Femur (tissue), 1 donor: ENCODE measurements around the gene SLC38A3.
"Not testable (repeated sequence)": the region's sequence is repeated elsewhere in the genome, so short reads cannot be mapped to it uniquely, and the experiment has no call there.

Experiments used
- DNase-seq: peaks from one replicate; pipeline ENCODE4 v3.0.0-alpha.2; 2017

Gene SLC38A3

DNA sequence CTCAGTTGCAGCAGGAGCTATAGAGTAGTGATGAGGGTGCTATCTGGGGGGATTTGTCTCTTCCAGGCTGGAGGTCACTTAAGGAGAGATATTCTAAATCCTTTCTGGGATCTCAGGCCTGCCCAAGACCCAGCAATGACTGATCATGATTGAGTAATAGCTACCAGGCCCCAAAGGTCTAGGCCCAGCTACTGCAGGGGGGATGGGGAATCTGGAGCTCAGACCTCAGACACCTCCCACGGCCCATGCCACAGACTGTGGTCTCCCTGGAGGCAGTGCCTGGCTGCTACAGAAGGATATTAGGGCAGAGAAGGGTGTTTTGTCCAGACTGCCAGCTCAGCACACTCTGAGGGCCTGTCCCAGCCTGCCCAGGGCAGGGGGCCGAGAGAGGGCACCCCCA, 6.9 kb downstream of the SLC38A3 start:
- no peak for DNase-seq

DNA sequence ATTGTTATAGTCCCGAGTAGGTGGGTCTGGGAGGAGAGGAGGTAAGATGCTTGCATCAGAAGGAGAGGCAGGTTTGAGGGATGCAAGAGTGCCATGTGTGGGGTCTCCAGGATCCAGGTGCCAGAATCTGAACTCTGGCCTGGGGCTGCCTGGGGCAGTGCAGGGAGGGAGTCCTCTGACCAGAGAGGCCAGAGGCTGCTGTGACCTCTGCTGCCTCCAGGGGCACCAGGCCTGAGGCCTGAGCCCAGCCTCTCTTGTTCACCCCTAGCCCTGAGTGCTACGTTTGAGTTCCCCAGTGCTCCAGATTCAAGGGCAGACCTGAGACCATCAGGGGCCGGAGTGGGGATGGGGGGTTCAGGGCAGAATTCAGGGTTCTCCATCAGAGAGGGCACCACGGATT, 7.4 kb downstream of the SLC38A3 start:
- DNase-seq: no peak

DNA sequence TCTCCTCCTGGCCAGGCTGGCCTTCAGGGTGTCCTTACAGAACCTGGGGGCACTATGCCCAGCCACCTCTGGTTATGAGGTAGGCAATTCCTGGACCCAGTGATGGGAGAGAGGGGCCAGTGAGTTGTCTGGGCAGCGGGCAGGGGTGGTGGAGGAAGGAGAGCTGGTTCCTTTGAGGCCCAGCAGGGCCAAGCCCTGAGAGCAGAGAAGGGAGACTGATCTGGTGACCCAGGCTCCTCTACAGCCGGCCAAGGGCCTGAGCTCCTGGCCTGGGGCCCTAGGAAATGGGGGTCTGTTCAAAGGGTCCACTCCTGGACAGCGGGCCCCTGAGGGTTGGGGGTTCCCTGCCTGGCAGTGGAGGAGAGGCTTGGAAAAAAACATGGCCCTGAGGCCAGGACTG, 7.9 kb downstream of the SLC38A3 start:
- no peak for DNase-seq

DNA sequence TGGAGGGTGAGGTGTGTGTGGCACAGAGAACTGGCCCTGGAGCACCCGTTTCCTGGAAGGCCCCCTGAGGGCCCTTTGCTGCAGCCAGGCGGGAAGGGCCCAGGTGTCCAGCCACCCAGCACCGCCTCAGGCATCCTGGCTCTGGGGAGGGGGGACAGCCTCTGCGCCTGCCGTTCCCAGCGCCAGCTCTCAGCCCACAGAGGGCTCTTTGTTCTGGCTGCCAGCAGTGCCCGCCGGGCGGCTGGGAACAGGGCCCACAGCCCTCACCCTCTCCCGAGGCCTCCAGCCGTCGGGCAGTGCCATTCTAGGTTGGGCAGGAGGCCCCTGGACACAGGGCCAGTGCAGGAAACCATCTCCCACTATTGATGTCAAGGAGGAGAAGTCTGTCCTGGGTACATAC, 8.3 kb downstream of the SLC38A3 start:
- peak; percentile 55 for DNase-seq

DNA sequence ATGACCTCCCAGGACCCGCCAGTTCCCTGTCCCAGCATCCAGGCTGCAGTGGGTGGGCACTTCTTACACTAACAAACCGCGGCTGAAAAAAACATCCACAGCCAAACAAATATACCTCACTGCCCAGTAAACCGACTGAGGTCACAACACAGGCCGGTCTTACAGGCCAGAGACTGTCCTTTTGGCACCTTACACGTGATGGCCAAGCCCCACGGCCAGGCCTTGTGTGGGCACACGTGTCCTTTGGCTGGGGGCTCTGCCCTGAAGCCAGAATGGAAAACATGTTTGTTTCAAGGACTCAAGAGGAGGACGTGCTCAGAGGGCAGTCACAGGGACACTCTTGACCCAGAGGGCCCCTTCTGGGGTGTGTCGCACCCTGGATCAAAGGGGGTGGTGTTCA, 9.8 kb downstream of the SLC38A3 start:
- DNase-seq: no peak

DNA sequence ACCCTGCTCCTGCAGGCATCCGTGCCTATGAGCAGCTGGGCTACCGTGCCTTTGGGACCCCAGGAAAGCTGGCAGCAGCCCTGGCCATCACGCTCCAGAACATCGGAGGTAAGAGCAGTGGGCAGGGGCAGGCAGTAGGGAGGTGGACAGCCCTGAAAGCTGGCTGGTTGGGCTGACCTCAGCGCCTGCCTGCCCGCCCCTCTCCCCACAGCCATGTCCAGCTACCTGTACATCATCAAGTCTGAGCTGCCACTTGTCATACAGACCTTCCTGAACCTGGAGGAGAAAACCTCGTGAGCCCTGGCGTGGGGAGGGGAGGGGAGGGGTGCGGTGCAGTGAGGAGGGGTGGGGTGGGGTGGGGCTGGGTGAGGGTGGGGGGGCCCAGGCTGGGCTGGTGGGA, 10.5 kb downstream of the SLC38A3 start:
- DNase-seq: no peak

DNA sequence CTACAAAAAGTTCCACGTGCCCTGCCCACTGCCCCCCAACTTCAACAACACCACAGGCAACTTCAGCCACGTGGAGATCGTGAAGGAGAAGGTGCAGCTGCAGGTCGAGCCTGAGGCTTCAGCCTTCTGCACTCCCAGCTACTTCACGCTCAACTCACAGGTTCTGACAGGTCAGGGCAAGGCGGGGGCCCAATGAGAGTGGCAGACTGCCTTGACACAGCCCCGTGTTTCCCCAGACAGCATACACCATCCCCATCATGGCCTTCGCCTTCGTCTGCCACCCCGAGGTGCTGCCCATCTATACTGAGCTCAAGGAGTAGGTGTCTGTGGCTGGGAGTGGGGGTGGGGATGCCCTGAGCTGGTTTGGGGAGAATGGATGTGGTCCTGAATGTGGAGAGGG, 12.6 kb downstream of the SLC38A3 start:
- no peak for DNase-seq

DNA sequence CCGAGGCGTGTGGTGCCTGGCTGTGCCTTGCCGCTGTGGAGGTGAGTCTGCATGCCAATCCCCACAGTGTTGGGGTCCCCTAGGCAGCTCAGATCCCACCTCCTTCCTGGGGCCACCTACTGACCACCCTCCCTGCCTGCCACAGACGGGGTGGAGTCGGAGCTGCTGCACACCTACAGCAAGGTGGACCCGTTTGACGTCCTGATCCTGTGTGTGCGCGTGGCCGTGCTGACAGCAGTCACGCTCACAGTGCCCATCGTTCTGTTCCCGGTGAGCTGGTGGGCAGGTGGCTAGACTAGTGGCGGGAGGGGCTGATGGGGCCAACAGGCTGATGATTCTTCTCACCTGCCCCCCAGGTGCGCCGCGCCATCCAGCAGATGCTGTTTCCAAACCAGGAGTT, 13.4 kb downstream of the SLC38A3 start:
- DNase-seq: no peak

DNA sequence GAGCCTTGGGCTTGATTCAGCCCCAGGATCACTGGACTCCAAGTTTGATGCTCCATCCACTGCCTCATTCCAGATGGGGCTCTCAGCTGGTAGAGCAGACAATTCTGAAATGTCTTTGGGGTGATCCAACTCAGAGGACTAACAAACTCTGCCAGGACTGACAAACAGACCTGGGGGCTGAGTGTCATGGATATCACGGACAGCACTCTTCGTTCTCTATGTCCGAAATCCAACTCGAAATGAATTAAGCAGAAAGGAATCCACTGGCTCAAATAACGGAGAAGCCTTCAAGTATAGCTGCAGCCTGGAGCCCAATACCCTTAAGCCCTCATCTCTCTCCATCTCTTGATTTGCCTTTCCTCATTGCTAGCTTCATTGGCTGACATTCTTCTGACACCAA, 14.2 kb downstream of the SLC38A3 start:
- no peak for DNase-seq

DNA sequence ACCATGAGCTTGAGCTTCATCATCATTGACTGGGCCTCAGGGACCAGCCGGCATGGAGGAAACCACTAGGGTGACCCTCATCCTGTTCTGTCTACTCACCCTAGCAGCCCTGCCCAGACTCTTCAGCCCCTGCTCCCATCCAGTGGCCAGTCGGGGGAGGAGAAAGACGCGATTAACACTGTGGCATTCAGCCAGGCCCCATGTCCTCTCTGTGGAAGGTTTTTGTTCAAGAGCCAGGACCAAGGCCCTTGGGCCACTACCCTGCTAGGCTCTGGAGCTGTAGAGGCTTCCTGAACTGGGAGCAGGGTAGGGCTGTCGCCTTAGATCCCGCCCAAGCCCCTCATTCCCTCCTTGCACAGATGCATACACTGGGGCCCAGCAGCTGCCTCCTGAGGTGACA, 15.0 kb downstream of the SLC38A3 start:
- no peak for DNase-seq

DNA sequence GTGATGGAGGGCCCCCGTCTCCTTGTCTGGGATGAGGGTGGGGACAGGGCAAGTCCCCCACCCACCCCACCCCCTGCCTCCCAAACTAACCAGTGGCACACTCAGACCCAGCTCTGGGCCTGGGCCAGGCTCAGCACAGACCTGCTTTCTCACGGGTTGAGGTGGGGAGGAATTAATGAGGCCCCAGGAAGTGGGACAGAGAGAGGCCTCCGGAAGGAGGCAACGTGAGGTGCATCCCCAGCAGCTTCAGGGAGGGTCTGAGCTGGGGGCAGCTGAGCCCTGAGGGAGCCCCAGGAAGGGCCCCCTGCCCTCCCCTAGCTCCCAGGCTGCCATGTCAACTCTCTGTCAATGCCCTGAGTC, 16.0 kb downstream of the SLC38A3 start:
- DNase-seq: no peak

DNA sequence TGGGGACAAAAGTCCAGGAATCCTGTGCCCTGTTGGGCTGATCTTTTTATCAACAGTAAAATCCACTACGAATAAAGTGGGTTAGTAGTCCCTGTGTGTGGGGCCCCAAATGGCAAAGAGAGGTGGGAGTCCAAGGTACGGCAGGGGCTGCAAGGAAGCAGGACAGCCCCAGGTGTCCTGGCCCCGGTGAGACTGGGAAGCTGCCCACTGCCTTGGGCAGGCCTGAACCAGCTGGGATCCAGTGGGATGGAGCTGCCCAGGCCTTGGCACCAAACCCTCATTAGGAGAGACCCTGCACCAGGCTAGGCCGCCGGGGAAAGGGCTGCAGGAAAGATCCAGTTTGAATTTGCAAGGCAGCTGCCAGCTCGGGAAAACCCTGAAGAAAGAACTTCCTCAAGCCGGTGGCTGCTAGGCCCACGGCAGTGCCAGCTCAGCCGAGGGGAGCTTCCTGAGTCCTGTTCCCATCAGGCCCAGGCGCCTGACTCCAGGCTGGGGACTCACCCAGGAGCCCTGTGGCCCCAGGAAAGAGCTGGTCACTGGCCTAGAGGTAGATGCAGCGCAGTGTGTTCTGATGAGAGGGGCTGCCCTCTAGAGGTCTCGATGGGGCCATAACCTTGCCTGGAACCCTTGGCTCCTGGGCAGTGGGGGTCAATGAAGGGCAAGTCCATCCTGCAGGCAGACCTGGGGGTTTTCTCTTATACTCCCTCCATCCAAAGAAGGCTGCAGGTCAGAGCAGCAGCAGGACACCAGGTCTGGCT, 16.5 kb downstream of the SLC38A3 start:
- DNase-seq: no peak

DNA sequence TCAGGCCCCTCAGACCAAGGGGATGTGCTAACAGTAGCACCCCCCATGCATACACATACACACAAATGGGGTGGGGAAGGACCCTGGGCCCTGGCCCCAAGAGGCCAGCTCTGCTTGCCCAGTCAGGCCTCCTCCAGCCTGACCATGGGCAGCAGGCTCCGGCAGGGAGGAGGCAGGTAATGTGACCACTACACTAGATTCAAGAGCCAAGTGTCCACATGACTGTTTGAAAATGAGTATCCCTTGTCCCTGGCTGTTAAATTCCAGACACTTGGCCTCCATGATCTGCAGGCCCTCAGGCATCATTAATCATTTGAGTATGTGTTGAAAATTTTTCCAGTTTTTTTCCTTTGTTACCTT, 17.1 kb downstream of the SLC38A3 start:
- no peak for DNase-seq

DNA sequence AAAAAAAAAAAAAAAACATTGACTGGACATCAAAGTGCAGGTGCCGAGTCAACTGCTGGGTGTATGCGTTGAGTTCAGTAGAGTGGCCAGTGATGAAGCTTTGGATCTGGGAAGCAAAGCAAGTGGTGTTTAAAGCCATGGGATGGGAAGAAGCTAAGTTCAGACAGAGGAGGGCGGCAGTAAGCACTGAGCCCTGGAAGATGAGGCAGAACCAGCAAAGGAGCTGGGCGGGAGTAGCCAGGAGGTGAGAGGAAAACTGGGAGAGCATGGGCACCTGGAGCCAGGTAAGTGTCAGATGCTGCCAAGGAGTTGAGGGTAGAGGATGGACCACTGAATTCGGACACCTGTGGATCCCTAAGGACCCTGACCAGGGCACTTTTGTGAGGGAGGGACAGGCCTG, 19.6 kb downstream of the SLC38A3 start:
- DNase-seq: no peak

DNA sequence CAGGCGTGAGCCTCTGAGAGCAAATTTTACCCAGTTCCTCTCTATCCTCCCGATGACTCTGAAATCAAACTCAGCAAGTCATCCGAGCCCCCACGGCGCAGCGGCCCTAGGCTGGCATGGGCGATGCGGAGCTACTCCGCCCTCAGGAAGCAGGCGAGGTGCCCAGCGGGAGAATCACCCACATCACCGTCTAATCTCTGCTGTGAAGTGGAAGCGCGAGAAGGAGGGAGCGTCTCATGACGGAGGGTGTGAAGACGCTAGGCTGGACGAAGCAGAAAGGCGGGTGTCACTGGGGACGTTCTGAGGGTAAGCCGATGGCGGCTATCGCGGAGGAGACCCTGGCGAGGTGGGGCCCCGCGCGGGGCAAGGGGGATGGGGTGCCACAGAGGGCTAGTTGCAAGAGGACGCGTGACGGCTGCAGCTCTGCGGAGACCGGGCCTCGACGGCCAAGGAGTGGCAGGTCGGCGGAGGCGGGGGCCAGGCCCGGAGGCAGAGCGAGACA, 21.9 kb downstream of the SLC38A3 start:
- peak; percentile 68 for DNase-seq

DNA sequence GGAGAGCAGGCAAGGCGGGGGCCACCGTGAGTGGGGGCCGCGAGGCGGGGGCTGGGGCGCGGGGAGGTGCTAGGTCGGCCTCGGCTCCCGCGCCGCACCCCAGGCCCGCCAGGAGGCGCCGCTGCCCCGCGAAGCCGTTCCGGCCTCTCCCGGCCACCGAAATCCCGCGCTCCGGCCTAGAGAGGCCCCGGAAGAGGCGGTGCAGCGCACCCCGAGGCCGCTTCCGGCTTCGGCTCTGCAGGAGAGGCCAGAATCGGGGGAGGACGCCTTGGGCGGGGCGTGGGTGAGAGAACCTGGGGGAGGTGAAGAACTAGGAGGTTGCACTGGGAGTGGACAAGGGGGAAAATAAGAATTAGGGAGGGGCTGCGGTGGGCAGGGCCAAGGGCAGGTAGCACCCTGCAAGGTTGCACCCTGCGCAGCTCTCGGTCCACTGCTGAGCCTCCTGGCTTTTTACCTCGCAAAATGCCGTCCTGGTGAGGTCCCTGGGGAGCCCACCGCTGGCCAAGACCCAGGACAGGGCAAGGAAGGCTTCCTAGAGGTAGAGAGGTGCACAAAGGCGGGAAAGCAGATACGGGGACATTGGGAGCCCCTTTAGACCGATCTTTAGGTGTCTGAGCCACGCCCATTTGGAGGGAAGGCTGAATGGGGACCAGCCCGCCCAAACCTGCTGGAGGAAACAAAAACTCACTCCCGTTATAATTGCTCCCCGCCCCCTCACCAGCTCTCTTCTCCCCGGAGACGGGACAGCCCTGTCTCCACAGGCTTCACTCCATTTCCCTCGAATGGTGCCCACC, 22.5 kb downstream of the SLC38A3 start:
- peak; percentile 95 for DNase-seq

DNA sequence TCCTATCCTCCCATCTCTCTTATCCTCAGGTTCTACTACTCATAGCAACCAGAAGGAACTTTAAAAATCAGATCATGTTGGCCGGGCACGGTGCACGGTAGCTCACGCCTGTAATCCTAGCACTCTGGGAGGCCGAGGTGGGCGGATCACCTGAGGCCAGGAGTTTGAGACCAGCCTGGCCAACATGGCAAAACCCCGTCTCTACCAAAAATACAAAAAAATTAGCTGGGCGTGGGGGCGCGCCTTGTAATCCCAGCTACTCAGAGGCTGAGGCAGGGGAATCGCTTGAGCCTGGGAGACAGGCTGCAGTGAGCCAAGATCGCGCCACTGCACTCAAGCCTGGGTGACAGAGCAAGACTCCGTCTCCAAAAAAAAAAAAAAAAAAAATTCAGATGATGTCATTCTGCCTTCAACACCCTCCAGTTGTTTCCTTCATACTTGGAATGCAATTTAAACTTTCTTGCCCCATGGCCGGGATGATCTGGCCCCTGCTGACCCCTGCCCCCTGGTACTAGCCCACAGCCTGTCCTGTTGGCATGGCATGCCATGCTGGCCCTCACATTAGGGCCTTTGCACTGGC, 23.2 kb downstream of the SLC38A3 start:
- DNase-seq: not testable (repeated sequence)

DNA sequence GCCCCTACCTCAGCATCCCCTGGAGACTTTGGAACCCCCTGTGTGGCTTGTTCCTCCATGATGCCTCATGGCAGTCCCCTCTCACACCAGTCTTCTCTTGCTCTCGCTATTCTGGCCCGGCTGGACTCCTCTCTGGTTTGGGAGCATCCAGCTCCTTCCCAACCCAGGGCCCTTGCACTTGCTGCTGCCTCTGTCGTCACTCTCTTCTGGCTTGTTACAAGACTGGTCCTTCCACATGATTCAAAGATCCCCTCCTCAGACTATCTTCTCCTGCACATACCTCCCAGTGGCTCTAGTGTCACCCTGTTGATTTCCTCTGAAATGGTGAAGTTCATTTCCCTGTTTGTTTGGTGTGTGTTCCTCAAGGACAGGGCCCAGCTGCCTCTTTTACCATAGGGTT, 24.4 kb downstream of the SLC38A3 start:
- no peak for DNase-seq

DNA sequence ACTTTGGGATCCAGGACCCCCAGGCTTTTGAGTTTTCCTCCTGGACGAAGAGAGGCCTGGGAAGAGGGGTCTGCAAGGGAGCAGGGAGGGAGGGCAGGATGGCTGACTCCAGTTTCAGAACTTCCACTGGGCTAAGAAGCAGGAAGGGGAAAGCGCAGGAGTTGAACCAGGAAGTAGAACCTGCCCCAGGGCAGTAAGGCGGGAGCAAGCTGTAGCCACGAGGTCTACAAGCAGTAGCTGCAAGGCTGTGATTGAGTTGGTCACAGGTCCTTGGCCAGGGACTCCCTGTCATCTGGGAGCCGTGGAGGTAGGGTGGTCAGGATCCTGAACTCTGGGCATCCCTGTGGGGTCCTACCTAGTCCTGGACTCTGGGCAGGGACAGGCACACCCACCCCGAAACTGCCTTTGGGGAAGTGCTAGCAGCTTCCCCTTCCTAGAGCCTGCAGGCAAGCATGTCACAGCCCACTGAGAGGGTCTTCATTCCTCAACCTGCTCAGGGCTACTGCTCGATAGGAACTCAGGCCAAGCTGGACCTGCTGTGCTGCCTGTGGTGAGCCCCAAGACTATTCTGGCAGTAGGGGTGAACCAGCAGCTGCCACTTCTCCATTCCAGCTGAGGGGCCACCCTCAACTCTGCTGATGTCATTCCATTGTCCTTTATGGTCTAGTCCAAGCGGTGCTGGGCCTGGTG, 25.2 kb downstream of the SLC38A3 start:
- DNase-seq: no peak

DNA sequence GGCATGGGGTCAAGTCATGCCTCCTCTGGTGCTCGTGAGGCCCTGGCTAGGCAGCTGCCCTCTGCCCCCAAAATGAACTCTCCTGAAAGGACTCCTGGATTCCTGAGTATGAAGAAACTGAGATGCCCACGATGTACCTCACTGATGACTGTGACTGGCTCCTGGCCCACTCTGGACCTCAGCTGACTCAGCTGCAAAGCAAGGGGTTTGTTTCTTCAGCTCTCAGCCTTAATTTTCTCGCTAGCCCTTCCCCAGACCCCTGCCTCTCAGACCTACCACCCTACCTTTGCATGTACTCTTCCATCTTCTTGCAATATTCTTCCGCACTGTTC, 25.7 kb downstream of the SLC38A3 start:
- DNase-seq: no peak

DNA sequence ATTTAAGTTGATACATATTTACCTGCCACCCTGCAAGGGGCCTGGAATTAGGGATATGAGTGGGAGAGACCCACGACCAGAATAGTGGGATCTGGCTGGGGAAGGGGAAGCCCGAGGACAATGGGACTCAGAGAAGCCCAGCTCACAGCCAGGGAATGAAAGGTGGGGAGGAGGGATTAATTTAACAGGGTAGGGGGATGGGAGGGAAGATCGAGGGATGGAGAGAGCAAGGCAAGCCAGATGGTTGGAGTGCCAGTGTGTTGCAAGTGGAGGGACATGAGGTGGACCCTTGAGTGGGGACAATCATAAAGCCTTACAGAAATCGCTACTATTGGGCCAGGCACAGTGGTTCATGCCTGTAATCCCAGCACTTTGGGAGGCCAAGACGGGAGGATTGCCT, 26.5 kb downstream of the SLC38A3 start:
- DNase-seq: no peak

DNA sequence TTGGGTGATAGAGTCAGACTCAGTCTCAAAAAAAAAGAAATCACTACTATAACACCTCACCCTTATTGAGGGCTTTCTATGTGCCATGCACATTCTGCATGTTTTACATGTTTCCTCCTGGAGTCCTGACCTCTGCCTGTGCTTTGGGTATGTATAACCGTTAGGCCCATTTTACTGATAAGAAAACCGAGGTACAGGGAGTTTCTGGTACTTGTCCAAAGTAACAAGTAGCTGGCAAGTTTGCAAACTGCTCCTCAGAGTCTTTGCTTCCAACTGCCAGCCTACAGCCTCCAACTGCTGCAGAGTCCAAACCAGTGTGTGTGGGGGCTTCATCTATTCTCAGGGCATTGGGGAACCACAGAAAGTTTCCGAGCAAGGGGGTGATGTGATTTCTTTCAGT, 27.2 kb downstream of the SLC38A3 start:
- DNase-seq: no peak

DNA sequence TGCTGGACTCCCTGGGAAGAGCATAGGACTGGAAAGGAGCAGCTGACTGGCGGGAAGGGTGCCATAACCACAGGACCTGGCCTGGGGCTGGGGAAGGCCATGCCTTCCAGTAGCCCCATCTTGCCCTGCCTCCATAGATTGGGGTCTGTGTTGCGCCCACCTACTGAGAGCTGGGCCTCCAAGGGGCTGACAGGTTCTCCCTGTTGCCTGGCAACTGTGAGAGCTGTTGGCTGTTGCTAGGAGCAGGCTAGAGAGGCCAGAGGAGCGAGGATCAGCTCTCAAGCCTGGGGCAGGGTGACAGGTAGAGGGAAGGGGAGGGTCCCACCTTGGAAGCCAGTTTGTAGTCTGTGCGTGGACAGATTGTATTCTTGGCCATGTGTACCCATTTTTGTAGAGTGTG, 28.1 kb downstream of the SLC38A3 start:
- no peak for DNase-seq
